DOHH2 (cell line): ENCODE data around the gene FOXJ2.

Source experiments
- H3F3A ChIP-seq: fragments of 200-600 bp; sonication (generic), shearing (Covaris generic); 2 replicates; pipeline ENCODE4 v1.6.0; 2016; ENCODE audit warnings: antibody characterized with exemption, mild to moderate bottlenecking; ENCODE audit not compliant: control insufficient read depth, insufficient read depth
- H3K27ac ChIP-seq: fragments of 200-600 bp; sonication (generic); 2 replicates; pipeline ENCODE4 v1.5.1; 2014; ENCODE audit warnings: low read depth, mild to moderate bottlenecking, low read length, moderate library complexity
- H3K27me3 ChIP-seq: fragments of 200-600 bp; sonication (generic); 2 replicates; pipeline ENCODE4 v1.6.1; 2014; ENCODE audit warnings: mild to moderate bottlenecking, low read length, mixed read lengths; ENCODE audit not compliant: control insufficient read depth
- H3K36me3 ChIP-seq: fragments of 200-600 bp; sonication (generic); 2 replicates; pipeline ENCODE4 v1.6.1; 2014; ENCODE audit warnings: mild to moderate bottlenecking, low read length, moderate library complexity, mixed read lengths; ENCODE audit not compliant: control insufficient read depth
- H3K4me1 ChIP-seq: fragments of 200-600 bp; sonication (generic); 2 replicates; pipeline ENCODE4 v1.6.1; 2014; ENCODE audit warnings: mild to moderate bottlenecking, low read length, mixed read lengths; ENCODE audit not compliant: control insufficient read depth
- H3K4me2 ChIP-seq: fragments of 200-600 bp; sonication (generic); 2 replicates; pipeline ENCODE4 v1.6.0; 2014; ENCODE audit warnings: mild to moderate bottlenecking, low read length, moderate library complexity
- H3K4me3 ChIP-seq: fragments of 200-600 bp; sonication (generic); 2 replicates; pipeline ENCODE4 v1.5.1; 2014; ENCODE audit warnings: mild to moderate bottlenecking, low read length, mixed read lengths
- H3K79me2 ChIP-seq: fragments of 200-600 bp; sonication (generic); 2 replicates; pipeline ENCODE4 v1.6.1; 2014; ENCODE audit warnings: mild to moderate bottlenecking, low read length, mixed read lengths; ENCODE audit not compliant: control insufficient read depth
- H3K9me2 ChIP-seq: fragments of 200-600 bp; sonication (generic); replicated peaks from 2 replicates; pipeline ENCODE4 v1.6.1; 2014; ENCODE audit warnings: mild to moderate bottlenecking, low read length, mixed read lengths; ENCODE audit not compliant: control insufficient read depth
- H3K9me3 ChIP-seq: fragments of 200-600 bp; sonication (generic); 2 replicates; pipeline ENCODE4 v1.6.1; 2014; ENCODE audit warnings: antibody characterized with exemption, low read length, mixed read lengths; ENCODE audit not compliant: control insufficient read depth, insufficient read depth
- H4K20me1 ChIP-seq: fragments of 200-600 bp; sonication (generic); 2 replicates; pipeline ENCODE4 v1.6.0; 2014; ENCODE audit warnings: low read depth, mild to moderate bottlenecking, antibody characterized with exemption, low read length, moderate library complexity; ENCODE audit not compliant: control insufficient read depth, insufficient read depth
- CTCF ChIP-seq: fragments of 200-600 bp; sonication (generic); IDR thresholded peaks from one replicate; pipeline ENCODE4 v1.5.1; 2014; ENCODE audit warnings: antibody characterized with exemption, mild to moderate bottlenecking, low read depth, low read length; ENCODE audit not compliant: poor library complexity, severe bottlenecking
- EZH2phosphoT487 ChIP-seq: fragments of 200-600 bp; sonication (generic); IDR thresholded peaks from 2 replicates; pipeline ENCODE4 v1.6.1; 2017; ENCODE audit warnings: borderline replicate concordance, mild to moderate bottlenecking, antibody characterized with exemption, low read length, moderate library complexity, mixed read lengths

Gene FOXJ2

GRCh38 chr12:8054816-8055215 lies 22.3 kb downstream of the FOXJ2 start:
- TF ChIP-seq CTCF (no peak), EZH2phosphoT487 (no peak)
- Histone ChIP-seq H3K9me2 (no peaks in the 10 kb centered on the region), H3K36me3 (peaks cover 4% of the 10 kb centered on the region; the same call in 1 of the 2 replicates), H3F3A (no peaks in the 10 kb centered on the region), H3K79me2 (no peaks in the 10 kb centered on the region), H3K4me3 (no peak overlapping the region), H4K20me1 (no peaks in the 10 kb centered on the region), H3K4me1 (peaks cover 20% of the 10 kb centered on the region), H3K27me3 (no peaks in the 10 kb centered on the region), H3K4me2 (no peak overlapping the region), H3K27ac (no peak overlapping the region), H3K9me3 (no peaks in the 10 kb centered on the region)

- H3K9me3 ChIP-seq: no peaks in the 10 kb centered on the region
- H3K27ac ChIP-seq: no peak overlapping the region
- no peaks in the 10 kb centered on the region for H3K4me1 ChIP-seq
- no peaks in the 10 kb centered on the region for H3F3A ChIP-seq
- H3K9me2 ChIP-seq: no peaks in the 10 kb centered on the region
- TF ChIP-seq CTCF (no peak), EZH2phosphoT487 (no peak)
- no peaks in the 10 kb centered on the region for H3K79me2 ChIP-seq
- no peaks in the 10 kb centered on the region for H4K20me1 ChIP-seq
- no peaks in the 10 kb centered on the region for H3K36me3 ChIP-seq
- no peaks in the 10 kb centered on the region for H3K27me3 ChIP-seq
- H3K4me2 ChIP-seq: no peak overlapping the region
- no peak overlapping the region for H3K4me3 ChIP-seq
These were observed 24.8 kb downstream of the FOXJ2 start for GRCh38 chr12:8057306-8057705.

GRCh38 chr12:8057839-8058238 lies 25.3 kb downstream of the FOXJ2 start:
- Histone ChIP-seq H4K20me1 (no peaks in the 10 kb centered on the region), H3K79me2 (no peaks in the 10 kb centered on the region), H3K27ac (no peak overlapping the region), H3K36me3 (no peaks in the 10 kb centered on the region), H3F3A (no peaks in the 10 kb centered on the region), H3K4me3 (no peak overlapping the region), H3K27me3 (no peaks in the 10 kb centered on the region), H3K4me2 (no peak overlapping the region), H3K9me2 (no peaks in the 10 kb centered on the region), H3K9me3 (no peaks in the 10 kb centered on the region), H3K4me1 (no peaks in the 10 kb centered on the region)
- TF ChIP-seq CTCF: no peak
- no peak for TF ChIP-seq EZH2phosphoT487

- no peaks in the 10 kb centered on the region for H3K9me2 ChIP-seq
- no peaks in the 10 kb centered on the region for H4K20me1 ChIP-seq
- H3K79me2 ChIP-seq: no peaks in the 10 kb centered on the region
- H3K4me3 ChIP-seq: no peak overlapping the region
- TF ChIP-seq EZH2phosphoT487 (no peak), CTCF (no peak)
- H3F3A ChIP-seq: no peaks in the 10 kb centered on the region
- H3K4me2 ChIP-seq: no peak overlapping the region
- no peaks in the 10 kb centered on the region for H3K36me3 ChIP-seq
- no peaks in the 10 kb centered on the region for H3K4me1 ChIP-seq
- no peak overlapping the region for H3K27ac ChIP-seq
- no peaks in the 10 kb centered on the region for H3K27me3 ChIP-seq
- H3K9me3 ChIP-seq: no peaks in the 10 kb centered on the region
These were observed 26.0 kb downstream of the FOXJ2 start for GRCh38 chr12:8058506-8058905.
